Measurements from ENCODE around the gene LAMB3. TPM values are rescaled to one million over a fixed set of nuclear protein-coding genes. Genes with fewer than 3 reads are reported as not detected.
A peak's percentile ranks its signal among the peaks of the same experiment; 100 is the strongest.

LAMB3 gene
- total RNA-seq, 1 experiment from 2014 or later: 0.28 TPM

DNA sequence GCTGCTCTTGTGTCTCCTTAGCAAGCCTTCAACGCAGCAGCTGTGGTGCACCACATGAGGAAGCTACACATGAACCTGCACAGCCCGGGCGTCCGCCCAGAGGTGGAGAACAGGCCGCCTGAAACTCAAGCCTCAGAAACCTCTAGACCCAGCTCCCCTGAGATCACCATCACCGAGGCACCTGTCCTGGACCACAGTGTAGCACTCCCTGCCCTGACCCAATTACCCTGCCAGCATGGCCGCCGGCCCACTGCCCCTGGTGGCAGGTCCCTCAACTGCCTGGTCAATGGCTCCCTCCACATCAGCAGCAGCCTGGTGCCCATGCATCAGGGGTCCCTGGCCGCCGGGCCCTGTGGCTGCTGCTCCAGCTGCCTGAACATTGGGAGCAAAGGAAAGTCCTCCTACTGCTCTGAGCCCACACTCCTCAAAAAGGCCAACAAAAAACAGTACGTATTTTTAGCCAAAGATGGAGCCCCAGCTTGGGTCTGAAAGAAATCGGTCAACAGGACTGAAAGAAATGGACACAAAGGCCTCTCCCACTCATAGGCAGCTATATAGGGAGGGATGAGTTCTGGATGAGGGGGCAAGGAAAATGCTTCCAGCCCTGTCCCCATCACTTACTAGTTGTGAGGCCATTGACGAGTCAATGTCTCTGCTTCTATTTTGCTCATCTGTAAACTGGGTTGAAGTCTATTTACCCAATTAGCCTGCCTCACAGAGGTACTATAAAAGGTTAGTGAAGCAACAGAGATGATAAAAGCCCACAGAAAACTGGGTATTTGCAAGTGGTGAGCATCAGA lies 40.3 kb downstream of the LAMB3 start:
- Histone ChIP-seq H3K56ac (ENCODE audit: insufficient read length, low read depth, low read length) (no peak overlapping the region), H2BK5ac (ENCODE audit: insufficient read length, low read length) (no peak overlapping the region), H3K23ac (ENCODE audit: insufficient read length, low read depth, low read length) (no peak overlapping the region), H3K4ac (ENCODE audit: low read depth, low read length) (no peak overlapping the region), H4K91ac (ENCODE audit: insufficient read length, low read depth, low read length) (no peak overlapping the region), H2AK5ac (ENCODE audit: insufficient read length, low read length) (no peak overlapping the region), H3K27ac (ENCODE audit: insufficient read length, low read depth, low read length) (no peak overlapping the region), H3K14ac (ENCODE audit: insufficient read depth, low read length) (no peak overlapping the region), H3K27me3 (ENCODE audit: insufficient read depth, low read length) (no peaks in the 10 kb centered on the region), H3K79me1 (ENCODE audit: insufficient read depth, low read depth, low read length, poor library complexity, severe bottlenecking) (no peaks in the 10 kb centered on the region), H3K23me2 (ENCODE audit: insufficient read length, low read depth, low read length, poor library complexity, severe bottlenecking) (no peaks in the 10 kb centered on the region), H2BK20ac (ENCODE audit: low read depth, low read length, poor library complexity, severe bottlenecking) (no peak overlapping the region), H3K4me2 (ENCODE audit: insufficient read depth, insufficient read length, low read length) (no peak overlapping the region), H2BK12ac (ENCODE audit: insufficient read length, low read depth, low read length) (no peak overlapping the region), H3K4me1 (ENCODE audit: insufficient read depth, low read length) (no peaks in the 10 kb centered on the region), H2BK15ac (ENCODE audit: low read depth, low read length) (no peak overlapping the region), H3K9me3 (ENCODE audit: control insufficient read depth, low read depth, low read length) (no peaks in the 10 kb centered on the region), H3K18ac (ENCODE audit: insufficient read length, low read depth, low read length) (no peak overlapping the region), H3K9ac (ENCODE audit: extremely low read depth, insufficient read length, low read length) (no peak overlapping the region), H2AFZ (ENCODE audit: low read length) (no peak overlapping the region), H3K79me2 (ENCODE audit: insufficient read depth, low read length) (no peaks in the 10 kb centered on the region), H4K8ac (replicated peaks; ENCODE audit: insufficient read length, low read depth, low read length) (no peak overlapping the region), H3T11ph (ENCODE audit: low read length) (no peak overlapping the region), H4K20me1 (ENCODE audit: control insufficient read depth, insufficient read depth, insufficient read length) (no peaks in the 10 kb centered on the region), H4K5ac (ENCODE audit: insufficient read length, low read depth, low read length) (no peak overlapping the region), H2BK120ac (ENCODE audit: low read depth, low read length, poor library complexity, severe bottlenecking) (no peak overlapping the region)
- Mint-ChIP-seq H3K4me3 (no peak overlapping the region), H3K27ac (no peak overlapping the region), H3K36me3 (ENCODE audit: insufficient read depth in 1 of 3, low read depth in 3 of 3) (no peaks in the 10 kb centered on the region; a peak in 2 of 7 replicates), H3K9me3 (no peaks in the 10 kb centered on the region; a peak in 1 of 5 replicates), H3K4me1 (no peaks in the 10 kb centered on the region), H3K27me3 (ENCODE audit: low read depth) (peaks cover 7% of the 10 kb centered on the region)
- no peak for DNase-seq
- WGBS (ENCODE audit: extremely low coverage, insufficient read length, low lambda C conversion rate): no CpG with 5 or more reads among the region's 13 CpGs
- TF ChIP-seq, protein P1, sequence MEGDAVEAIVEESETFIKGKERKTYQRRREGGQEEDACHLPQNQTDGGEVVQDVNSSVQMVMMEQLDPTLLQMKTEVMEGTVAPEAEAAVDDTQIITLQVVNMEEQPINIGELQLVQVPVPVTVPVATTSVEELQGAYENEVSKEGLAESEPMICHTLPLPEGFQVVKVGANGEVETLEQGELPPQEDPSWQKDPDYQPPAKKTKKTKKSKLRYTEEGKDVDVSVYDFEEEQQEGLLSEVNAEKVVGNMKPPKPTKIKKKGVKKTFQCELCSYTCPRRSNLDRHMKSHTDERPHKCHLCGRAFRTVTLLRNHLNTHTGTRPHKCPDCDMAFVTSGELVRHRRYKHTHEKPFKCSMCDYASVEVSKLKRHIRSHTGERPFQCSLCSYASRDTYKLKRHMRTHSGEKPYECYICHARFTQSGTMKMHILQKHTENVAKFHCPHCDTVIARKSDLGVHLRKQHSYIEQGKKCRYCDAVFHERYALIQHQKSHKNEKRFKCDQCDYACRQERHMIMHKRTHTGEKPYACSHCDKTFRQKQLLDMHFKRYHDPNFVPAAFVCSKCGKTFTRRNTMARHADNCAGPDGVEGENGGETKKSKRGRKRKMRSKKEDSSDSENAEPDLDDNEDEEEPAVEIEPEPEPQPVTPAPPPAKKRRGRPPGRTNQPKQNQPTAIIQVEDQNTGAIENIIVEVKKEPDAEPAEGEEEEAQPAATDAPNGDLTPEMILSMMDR (conservative IDR thresholded peaks at IDR 0.05): peak; percentile 42; the same call in 2 of the 3 replicates
